Loucy (cell line): ENCODE results near the gene DPAGT1.

Experiments used
- H2AFZ ChIP-seq: fragments of 200-600 bp; sonication (generic); 2 replicates; pipeline ENCODE4 v1.6.0; 2016; ENCODE audit warnings: antibody characterized with exemption, mild to moderate bottlenecking, low read length, moderate library complexity
- H3F3A ChIP-seq: fragments of 200-600 bp; 2 replicates; pipeline ENCODE4 v1.6.0; 2016; ENCODE audit warnings: antibody characterized with exemption, low read depth, mild to moderate bottlenecking
- H3K27me3 ChIP-seq: fragments of 200-600 bp; sonication (generic); 2 replicates; pipeline ENCODE4 v1.6.1; 2014; ENCODE audit warnings: low read length, mild to moderate bottlenecking; ENCODE audit not compliant: insufficient read depth, poor library complexity, severe bottlenecking
- H3K36me3 ChIP-seq: fragments of 200-600 bp; sonication (generic); 2 replicates; pipeline ENCODE4 v1.6.1; 2016; ENCODE audit warnings: low read length; ENCODE audit not compliant: insufficient read depth
- H3K4me1 ChIP-seq: fragments of 200-600 bp; sonication (generic); 2 replicates; pipeline ENCODE4 v1.5.1; 2014; ENCODE audit warnings: low read length, mild to moderate bottlenecking; ENCODE audit not compliant: insufficient read depth, poor library complexity, severe bottlenecking
- H3K4me2 ChIP-seq: fragments of 200-600 bp; sonication (generic); 2 replicates; pipeline ENCODE4 v1.6.0; 2014; ENCODE audit warnings: antibody characterized with exemption, low read length, low read depth, mild to moderate bottlenecking; ENCODE audit not compliant: poor library complexity, severe bottlenecking
- H3K4me3 ChIP-seq: fragments of 200-600 bp; sonication (generic); 2 replicates; pipeline ENCODE4 v1.5.1; 2014; ENCODE audit warnings: low read length, mild to moderate bottlenecking, mixed read lengths; ENCODE audit not compliant: poor library complexity, severe bottlenecking
- H3K79me2 ChIP-seq: fragments of 200-600 bp; sonication (generic); 2 replicates; pipeline ENCODE4 v1.6.1; 2014; ENCODE audit warnings: low read length; ENCODE audit not compliant: insufficient read depth
- H3K9ac ChIP-seq: fragments of 200-600 bp; sonication (generic); 2 replicates; pipeline ENCODE4 v1.6.0; 2014; ENCODE audit warnings: mild to moderate bottlenecking, low read depth, low read length, moderate library complexity; ENCODE audit not compliant: poor library complexity, severe bottlenecking
- H3K9me2 ChIP-seq: fragments of 200-600 bp; sonication (generic); replicated peaks from 2 replicates; pipeline ENCODE4 v1.6.1; 2016; ENCODE audit warnings: low read depth, low read length, mixed read lengths
- H3K9me3 ChIP-seq: fragments of 200-600 bp; sonication (generic); 2 replicates; pipeline ENCODE4 v1.6.1; 2014; ENCODE audit warnings: mild to moderate bottlenecking, antibody characterized with exemption, low read length, low read depth; ENCODE audit not compliant: insufficient read depth
- H4K20me1 ChIP-seq: fragments of 200-600 bp; sonication (generic); 2 replicates; pipeline ENCODE4 v1.6.0; 2014; ENCODE audit warnings: antibody characterized with exemption, low read length, mild to moderate bottlenecking; ENCODE audit not compliant: insufficient read depth, poor library complexity, severe bottlenecking
- EZH2phosphoT487 ChIP-seq: fragments of 200-600 bp; IDR thresholded peaks from 2 replicates; pipeline ENCODE4 v1.6.1; 2018; ENCODE audit warnings: antibody characterized with exemption, mild to moderate bottlenecking, moderate library complexity, borderline replicate concordance
- TF ChIP-seq, protein P1 (sequence below): fragments of 200-600 bp; sonication (generic); conservative IDR thresholded peaks from 2 replicates; pipeline ENCODE4 v1.5.1; 2014; ENCODE audit warnings: mild to moderate bottlenecking, antibody characterized with exemption, low read length

Gene DPAGT1

DNA sequence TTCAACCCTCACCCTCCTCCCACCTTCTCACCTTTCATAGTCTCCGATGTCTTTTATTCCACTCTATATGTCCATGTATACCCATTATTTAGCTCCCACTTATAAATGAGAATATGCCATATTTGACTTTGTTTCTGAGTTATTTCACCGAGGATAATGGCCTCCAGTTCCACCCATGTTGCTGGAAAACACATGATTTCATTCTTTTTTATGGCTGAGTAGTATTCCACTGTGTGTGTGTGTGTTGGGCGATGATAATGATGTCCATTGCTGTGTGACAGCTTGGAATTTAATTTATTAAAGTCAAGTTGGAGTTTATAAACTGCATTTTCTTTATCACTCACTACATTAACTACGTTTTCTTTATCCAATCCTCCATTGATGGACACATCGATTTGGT lies 16.6 kb upstream of the DPAGT1 start:
- Histone ChIP-seq H3K9me2 (no peaks in the 10 kb centered on the region), H2AFZ (no peak overlapping the region), H3K36me3 (peaks cover 6% of the 10 kb centered on the region; the same call in 1 of the 2 replicates), H4K20me1 (peaks cover 8% of the 10 kb centered on the region), H3K27me3 (no peaks in the 10 kb centered on the region), H3K9ac (no peak overlapping the region), H3K4me2 (no peak overlapping the region), H3K9me3 (no peaks in the 10 kb centered on the region), H3K79me2 (peaks cover 24% of the 10 kb centered on the region), H3K4me1 (peaks cover 19% of the 10 kb centered on the region), H3F3A (peaks cover 3% of the 10 kb centered on the region), H3K4me3 (no peak overlapping the region)
- TF ChIP-seq, protein P1, sequence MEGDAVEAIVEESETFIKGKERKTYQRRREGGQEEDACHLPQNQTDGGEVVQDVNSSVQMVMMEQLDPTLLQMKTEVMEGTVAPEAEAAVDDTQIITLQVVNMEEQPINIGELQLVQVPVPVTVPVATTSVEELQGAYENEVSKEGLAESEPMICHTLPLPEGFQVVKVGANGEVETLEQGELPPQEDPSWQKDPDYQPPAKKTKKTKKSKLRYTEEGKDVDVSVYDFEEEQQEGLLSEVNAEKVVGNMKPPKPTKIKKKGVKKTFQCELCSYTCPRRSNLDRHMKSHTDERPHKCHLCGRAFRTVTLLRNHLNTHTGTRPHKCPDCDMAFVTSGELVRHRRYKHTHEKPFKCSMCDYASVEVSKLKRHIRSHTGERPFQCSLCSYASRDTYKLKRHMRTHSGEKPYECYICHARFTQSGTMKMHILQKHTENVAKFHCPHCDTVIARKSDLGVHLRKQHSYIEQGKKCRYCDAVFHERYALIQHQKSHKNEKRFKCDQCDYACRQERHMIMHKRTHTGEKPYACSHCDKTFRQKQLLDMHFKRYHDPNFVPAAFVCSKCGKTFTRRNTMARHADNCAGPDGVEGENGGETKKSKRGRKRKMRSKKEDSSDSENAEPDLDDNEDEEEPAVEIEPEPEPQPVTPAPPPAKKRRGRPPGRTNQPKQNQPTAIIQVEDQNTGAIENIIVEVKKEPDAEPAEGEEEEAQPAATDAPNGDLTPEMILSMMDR: no peak
- TF ChIP-seq EZH2phosphoT487: no peak

DNA sequence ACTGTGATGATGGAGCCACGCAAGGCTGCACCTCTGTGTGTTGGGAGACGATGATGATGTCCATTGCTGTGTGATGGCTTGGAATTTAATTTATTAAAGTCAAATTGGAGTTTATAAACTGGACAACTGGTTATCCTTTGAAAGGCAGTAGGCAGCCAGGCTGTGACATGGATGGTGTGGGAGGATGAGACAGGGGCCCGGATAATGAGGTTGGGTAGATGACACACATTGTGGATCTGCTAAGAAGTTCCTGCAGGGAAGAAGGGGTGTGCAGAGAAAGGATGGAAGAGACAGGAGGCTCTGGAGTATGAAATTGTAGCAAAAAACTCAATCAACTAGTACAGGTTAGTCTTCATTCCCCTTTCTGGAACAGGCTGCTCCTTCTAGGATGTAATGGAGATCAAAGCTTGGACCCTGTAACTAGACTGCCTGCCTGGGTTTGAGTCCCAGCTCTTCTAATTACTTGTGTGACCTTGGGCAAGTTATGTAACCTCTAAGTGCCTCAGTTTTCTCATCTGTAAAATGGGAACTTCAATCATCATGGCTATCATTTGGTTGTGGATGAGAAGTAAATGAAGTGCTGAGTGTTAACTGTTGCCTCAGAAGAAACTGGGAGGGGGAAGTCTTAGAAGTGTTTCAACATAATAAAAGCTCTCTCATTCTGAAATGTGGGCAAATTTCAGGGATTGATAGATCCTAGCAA lies 15.5 kb upstream of the DPAGT1 start:
- Histone ChIP-seq H2AFZ (no peak overlapping the region), H4K20me1 (peaks cover 3% of the 10 kb centered on the region), H3F3A (peaks cover 3% of the 10 kb centered on the region), H3K9me3 (no peaks in the 10 kb centered on the region), H3K4me3 (no peak overlapping the region), H3K27me3 (no peaks in the 10 kb centered on the region), H3K9me2 (no peaks in the 10 kb centered on the region), H3K4me1 (peaks cover 11% of the 10 kb centered on the region), H3K9ac (no peak overlapping the region), H3K36me3 (peaks cover 6% of the 10 kb centered on the region; the same call in 1 of the 2 replicates), H3K4me2 (no peak overlapping the region), H3K79me2 (peaks cover 13% of the 10 kb centered on the region)
- TF ChIP-seq, protein P1: no peak
- no peak for TF ChIP-seq EZH2phosphoT487

DNA sequence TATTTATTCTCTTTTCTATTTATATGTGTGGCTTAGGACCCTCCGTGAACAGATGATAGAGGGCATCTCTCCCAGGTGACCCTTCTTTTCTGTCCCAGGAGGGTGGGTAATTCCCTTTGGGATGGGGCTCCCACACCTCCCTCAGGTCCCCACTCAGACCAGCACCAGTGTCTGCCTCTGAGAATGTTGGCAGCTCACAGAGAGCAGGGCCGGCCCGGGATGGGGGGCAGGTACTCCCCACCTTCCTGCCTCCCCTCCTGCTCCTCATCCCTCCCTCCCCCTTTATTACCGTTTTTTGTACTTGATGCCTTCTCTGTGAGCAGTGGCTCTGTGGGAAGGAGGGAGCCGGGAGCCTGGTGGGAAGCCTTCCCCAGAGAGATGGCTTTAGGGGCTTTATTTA lies 14.9 kb upstream of the DPAGT1 start:
- Histone ChIP-seq H3K4me2 (no peak overlapping the region), H3K4me1 (peaks cover 7% of the 10 kb centered on the region), H4K20me1 (no peaks in the 10 kb centered on the region), H3K9ac (no peak overlapping the region), H3K79me2 (peaks cover 7% of the 10 kb centered on the region), H3K9me2 (no peaks in the 10 kb centered on the region), H3K9me3 (no peaks in the 10 kb centered on the region), H3K4me3 (no peak overlapping the region), H2AFZ (no peak overlapping the region), H3K27me3 (no peaks in the 10 kb centered on the region), H3F3A (peaks cover 3% of the 10 kb centered on the region), H3K36me3 (peaks cover 7% of the 10 kb centered on the region; the same call in 1 of the 2 replicates)
- TF ChIP-seq, protein P1: no peak
- no peak for TF ChIP-seq EZH2phosphoT487
